HG02588 (cell line): ENCODE data around the gene BYSL.

Source experiments
- ATAC-seq: cut with Tn5 transposase; IDR thresholded peaks from one replicate; pipeline ENCODE4 v1.9.1; 2021; ENCODE audit warnings: mild to moderate bottlenecking, moderate library complexity; ENCODE audit not compliant: unreplicated experiment

BYSL gene

DNA sequence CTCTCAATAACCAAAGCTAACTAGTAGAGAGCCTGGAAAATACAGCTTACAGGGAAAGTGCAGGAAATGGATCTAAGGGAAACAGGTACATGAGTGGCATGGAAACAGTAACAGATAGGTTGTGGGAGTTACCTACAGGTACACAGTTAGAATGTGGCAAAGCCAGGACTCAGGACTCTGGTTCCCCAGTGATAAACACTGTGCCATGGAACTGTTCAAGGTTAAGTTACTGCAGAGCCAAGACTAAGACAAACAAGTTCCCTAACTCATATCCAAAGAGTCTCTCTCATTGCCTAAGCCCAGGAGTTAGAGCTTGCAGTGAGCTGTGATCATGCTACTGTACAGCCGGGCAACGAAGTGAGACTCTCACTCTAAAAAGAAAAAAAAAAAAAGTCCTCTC, 7.0 kb upstream of the BYSL start:
- no peak for ATAC-seq

- no peak for ATAC-seq
Observed at GRCh38 chr6:41914869-41915530, 6.3 kb upstream of the BYSL start.

GRCh38 chr6:41917528-41917927, 3.8 kb upstream of the BYSL start:
- ATAC-seq = no peak

GRCh38 chr6:41921712-41921998, 356 bp downstream of the BYSL start:
- ATAC-seq = no peak

DNA sequence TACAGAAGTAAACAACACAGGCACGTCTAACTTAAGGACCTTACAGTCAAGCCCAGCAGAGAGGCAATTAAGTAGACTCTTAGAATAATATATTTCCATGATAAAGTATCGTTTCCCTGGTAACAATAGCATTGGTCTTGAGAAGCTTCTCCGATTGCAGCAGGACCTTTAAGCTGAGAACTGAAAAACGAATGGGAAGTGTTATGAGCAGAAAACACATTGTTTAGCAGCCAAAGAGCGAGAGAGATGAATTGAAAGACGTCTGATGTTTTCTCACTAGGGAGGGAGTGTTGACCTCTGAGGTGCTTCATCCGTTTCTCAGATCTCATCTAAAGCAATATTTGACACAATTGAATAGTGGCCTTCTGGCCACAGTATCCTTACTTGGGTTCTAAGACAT, 855 bp downstream of the BYSL start:
- no peak for ATAC-seq

- ATAC-seq = no peak
Observed at GRCh38 chr6:41927253-41927652, 6.0 kb downstream of the BYSL start.

DNA sequence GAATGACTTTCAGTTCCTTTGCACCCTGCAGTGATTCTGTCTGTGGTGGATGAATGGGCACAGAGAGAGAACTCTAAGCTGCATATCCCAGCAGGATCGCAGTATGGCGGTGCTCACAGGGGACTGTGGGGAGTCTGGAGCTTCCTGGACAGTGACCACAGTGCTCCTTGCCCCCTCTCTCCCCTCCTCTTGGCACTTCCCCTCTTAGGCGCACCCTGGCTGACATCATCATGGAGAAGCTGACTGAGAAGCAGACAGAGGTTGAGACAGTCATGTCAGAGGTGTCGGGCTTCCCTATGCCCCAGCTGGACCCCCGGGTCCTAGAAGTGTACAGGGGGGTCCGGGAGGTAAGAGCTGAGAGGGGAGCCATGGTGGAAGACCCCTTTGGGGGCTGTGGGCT, 8.6 kb downstream of the BYSL start:
- ATAC-seq = no peak

- no peak for ATAC-seq
Observed at GRCh38 chr6:41931792-41932191, 10.5 kb downstream of the BYSL start.

DNA sequence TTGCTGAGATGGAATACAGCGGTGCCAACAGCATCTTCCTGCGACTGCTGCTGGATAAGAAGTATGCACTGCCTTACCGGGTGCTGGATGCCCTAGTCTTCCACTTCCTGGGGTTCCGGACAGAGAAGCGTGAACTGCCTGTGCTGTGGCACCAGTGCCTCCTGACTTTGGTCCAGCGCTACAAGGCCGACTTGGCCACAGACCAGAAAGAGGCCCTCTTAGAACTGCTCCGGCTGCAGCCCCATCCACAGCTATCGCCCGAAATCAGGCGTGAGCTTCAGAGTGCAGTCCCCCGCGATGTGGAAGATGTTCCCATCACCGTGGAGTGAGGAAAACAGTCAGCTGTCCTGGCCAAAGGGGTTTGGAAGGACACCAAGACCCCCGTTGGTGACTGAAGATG, 11.1 kb downstream of the BYSL start:
- ATAC-seq = no peak

DNA sequence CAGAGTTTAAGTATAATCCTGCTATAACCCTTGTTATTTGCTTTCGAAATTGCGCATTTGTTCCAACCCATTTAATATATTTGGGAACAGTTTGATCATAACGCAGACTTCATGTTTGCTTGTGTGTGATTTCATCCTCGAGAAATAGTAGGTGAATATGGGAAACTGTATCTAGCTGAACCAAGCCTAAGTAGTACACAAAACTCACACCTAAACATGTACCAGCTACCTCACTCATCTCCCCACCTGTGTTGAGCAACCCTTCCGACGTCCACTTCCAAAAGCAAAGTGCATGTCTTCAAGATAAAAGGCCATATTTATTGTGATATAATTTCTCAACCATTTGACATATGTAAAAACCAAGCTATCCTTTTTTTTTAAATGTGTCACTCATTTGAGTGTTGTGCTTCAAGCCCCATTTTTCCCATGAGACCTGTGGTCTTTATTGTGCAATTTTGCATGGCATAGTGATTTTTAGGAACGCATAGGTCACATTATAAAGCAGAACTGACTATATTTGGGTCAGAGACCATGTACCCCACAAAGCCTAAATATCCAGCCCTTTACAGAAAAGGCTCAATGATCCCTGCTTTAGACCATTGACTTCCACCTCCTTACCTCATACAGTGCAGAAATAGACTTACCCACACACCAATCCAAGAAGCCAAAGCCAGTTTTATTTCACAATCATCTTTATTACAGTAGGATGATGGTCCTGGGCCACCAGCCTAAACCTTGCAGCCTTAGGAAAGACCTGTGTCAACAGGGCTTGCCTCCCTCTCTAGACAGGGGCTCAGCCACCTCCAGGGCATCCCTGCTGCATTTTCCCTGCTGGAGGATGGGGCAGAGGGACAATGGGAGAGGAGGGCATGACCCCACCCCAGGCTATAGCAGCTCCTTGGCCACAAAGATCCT, 13.2 kb downstream of the BYSL start:
- no peak for ATAC-seq

GRCh38 chr6:41935193-41935574, 13.9 kb downstream of the BYSL start:
- no peak for ATAC-seq

GRCh38 chr6:41935685-41936072, 14.4 kb downstream of the BYSL start:
- no peak for ATAC-seq

- peak; percentile 41 for ATAC-seq
Observed at GRCh38 chr6:41936073-41936837, 15.0 kb downstream of the BYSL start.

DNA sequence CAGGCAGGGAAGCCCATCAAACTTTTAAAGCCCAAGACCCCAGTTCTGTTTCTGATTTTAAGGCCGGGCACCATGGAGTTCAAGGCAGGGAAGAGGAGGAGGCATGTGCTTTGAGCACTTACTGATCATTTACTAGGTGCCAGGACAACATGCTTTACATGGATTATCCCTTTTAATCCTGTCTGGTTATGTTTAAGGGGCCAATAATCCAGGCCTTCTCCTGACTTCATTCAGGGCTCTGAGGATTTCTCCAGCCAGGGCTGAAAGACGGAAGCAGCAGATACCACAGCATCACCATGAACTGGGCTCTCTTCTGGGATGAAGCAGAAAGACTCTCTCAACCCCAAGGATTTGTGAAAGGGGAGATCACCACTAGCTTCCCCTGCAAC, 16.2 kb downstream of the BYSL start:
- ATAC-seq = no peak

DNA sequence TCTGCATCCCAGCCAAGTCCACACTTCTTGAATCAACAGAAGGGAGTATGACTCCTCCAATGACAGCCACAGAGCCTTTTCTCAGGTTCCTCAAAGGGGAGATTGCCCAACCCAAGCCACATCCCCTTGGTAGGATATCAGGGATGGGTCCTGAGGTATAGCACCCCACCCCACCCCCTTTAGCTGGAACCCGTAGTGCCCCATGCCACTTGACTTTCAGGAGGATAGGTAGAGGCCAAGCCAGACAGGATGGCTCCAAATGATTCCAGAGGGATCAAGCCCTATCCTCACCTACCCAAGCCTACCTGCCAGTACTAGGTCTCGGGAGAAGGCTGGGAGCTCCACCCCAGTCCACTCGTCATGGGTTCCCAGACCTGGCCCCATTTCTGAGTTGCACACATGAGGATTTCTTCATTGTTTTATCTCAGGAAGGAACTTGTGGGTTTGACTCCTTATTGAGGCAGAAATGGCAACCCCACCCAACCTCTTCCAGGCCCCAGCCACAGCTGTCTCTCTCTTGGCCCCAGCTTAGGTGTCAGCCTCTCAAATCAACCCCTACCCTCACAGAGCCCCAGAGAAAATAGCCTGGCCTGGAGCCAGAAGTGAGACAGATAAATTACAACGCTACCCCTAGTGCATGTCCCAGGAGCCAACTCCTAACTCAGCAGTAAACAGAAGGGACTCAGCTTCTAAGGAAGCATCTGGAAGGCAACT, 16.7 kb downstream of the BYSL start:
- ATAC-seq = no peak

- ATAC-seq = no peak
Observed at GRCh38 chr6:41938590-41939175, 17.4 kb downstream of the BYSL start.

DNA sequence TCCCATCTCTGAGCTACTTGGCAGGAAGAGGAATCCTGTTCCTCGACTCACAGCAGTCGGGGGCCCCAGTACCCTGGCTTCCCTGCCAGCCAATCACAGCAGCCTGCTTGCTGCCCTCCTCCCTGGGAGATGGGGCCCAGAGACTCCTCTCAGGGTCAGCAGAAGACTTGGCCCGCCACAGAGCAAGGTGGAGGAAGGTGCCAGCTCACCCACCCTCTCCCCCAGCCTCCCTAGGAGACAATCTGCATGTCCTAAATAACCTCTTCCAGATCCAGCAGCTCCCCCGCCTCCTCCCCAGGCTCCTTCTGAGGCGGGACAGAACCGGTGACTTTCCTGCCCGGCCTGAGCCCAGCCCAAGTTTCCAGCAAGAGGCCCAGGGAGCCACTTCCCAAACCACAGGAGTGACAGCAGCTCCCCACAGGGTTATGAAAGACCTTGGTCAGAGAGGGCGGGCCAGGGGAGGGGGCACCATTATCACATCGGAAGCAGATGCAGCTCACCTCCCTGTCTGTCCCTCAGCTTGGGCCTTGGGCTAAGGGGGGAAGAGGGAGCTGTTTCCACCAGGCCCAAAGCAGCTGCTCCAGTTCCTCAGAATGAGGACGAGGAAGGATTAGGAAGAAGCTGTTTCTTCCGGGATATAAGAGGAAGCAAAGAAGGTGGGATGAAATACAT, 18.0 kb downstream of the BYSL start:
- ATAC-seq = no peak

GRCh38 chr6:41939848-41940758, 18.8 kb downstream of the BYSL start:
- ATAC-seq = no peak

- ATAC-seq = no peak
Observed at GRCh38 chr6:41940759-41941279, 19.5 kb downstream of the BYSL start.
